M059J (cell line): Measurements from ENCODE around the gene SAFB. TPM values are rescaled to one million over a fixed set of nuclear protein-coding genes. Genes with fewer than 3 reads are reported as not detected.

Experiments used
- total RNA-seq: library from RNA; depleted of rRNA; stranded (reverse); fragments of >200 nt; shearing (Covaris generic); gene quantifications from 2 replicates; pipeline ENCODE4 v1.2.3, GENCODE V29; 2014; rRNA removed

Gene SAFB
- total RNA-seq, 1 experiment from 2014 or later = 27.8 TPM

Other genes starting within 250 kb of the SAFB start
- not detected in 2 replicates for gene ZNRF4, start 167.7 kb upstream of the SAFB start, total RNA-seq
- gene TINCR, start 55.1 kb upstream of the SAFB start, total RNA-seq = 0.10 and 0.12 TPM in 2 replicates
- gene SAFB2, start 307 bp upstream of the SAFB start, total RNA-seq = 12.6 and 21.0 TPM in 2 replicates
- gene MICOS13, start 57.4 kb downstream of the SAFB start, total RNA-seq = 46.6 and 47.0 TPM in 2 replicates
- 10.7 and 13.7 TPM in 2 replicates for gene HSD11B1L, start 57.9 kb downstream of the SAFB start, total RNA-seq
- 734 and 1,196 TPM in 2 replicates for gene RPL36, start 67.2 kb downstream of the SAFB start, total RNA-seq
- 53.1 and 71.2 TPM in 2 replicates for gene LONP1, start 97.1 kb downstream of the SAFB start, total RNA-seq
- gene CATSPERD, start 97.6 kb downstream of the SAFB start, total RNA-seq = not detected in 2 replicates
- 0.07 and 0.34 TPM in 2 replicates for gene PRR22, start 161.7 kb downstream of the SAFB start, total RNA-seq
- gene DUS3L, start 168.1 kb downstream of the SAFB start, total RNA-seq = 12.7 and 24.7 TPM in 2 replicates
- gene NRTN, start 182.0 kb downstream of the SAFB start, total RNA-seq = 0.67 TPM in 1 of 2 replicates, not detected in the other
- not detected in 2 replicates for gene FUT6, start 216.6 kb downstream of the SAFB start, total RNA-seq
- gene FUT3, start 228.4 kb downstream of the SAFB start, total RNA-seq = not detected in 2 replicates
- gene FUT5, start 247.5 kb downstream of the SAFB start, total RNA-seq = not detected in 2 replicates